VCaP (cell line): ENCODE measurements around the gene GLIS1.

ENCODE experiments used
- H3K27ac ChIP-seq: fragments of 450-650 bp; 2 replicates; pipeline ENCODE4 v1.5.1; 2017
- TF ChIP-seq, protein P1 (sequence below): fragments of 450-650 bp; conservative IDR thresholded peaks from 2 replicates; pipeline ENCODE4 v1.5.1; 2017; ENCODE audit warnings: mild to moderate bottlenecking, moderate library complexity

GLIS1 gene

GRCh38 chr1:53705446-53706096, 33.4 kb downstream of the GLIS1 start:
- H3K27ac ChIP-seq, result peak overlapping the region; percentile 49; the same call in 1 of the 2 replicates
- TF ChIP-seq, protein P1, sequence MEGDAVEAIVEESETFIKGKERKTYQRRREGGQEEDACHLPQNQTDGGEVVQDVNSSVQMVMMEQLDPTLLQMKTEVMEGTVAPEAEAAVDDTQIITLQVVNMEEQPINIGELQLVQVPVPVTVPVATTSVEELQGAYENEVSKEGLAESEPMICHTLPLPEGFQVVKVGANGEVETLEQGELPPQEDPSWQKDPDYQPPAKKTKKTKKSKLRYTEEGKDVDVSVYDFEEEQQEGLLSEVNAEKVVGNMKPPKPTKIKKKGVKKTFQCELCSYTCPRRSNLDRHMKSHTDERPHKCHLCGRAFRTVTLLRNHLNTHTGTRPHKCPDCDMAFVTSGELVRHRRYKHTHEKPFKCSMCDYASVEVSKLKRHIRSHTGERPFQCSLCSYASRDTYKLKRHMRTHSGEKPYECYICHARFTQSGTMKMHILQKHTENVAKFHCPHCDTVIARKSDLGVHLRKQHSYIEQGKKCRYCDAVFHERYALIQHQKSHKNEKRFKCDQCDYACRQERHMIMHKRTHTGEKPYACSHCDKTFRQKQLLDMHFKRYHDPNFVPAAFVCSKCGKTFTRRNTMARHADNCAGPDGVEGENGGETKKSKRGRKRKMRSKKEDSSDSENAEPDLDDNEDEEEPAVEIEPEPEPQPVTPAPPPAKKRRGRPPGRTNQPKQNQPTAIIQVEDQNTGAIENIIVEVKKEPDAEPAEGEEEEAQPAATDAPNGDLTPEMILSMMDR, result no peak

GRCh38 chr1:53704804-53705445, 34.0 kb downstream of the GLIS1 start:
- TF ChIP-seq, protein P1, result no peak
- peak overlapping the region; percentile 49; the same call in 1 of the 2 replicates for H3K27ac ChIP-seq

- H3K27ac ChIP-seq, result no peak overlapping the region
- TF ChIP-seq, protein P1, result no peak
These were observed 34.7 kb downstream of the GLIS1 start for GRCh38 chr1:53704304-53704703.

GRCh38 chr1:53703174-53703573, 35.8 kb downstream of the GLIS1 start:
- no peak overlapping the region for H3K27ac ChIP-seq

GRCh38 chr1:53702341-53702740, 36.6 kb downstream of the GLIS1 start:
- TF ChIP-seq, protein P1, result no peak
- H3K27ac ChIP-seq, result no peak overlapping the region

More at GRCh38 chr1:53703174-53703573, 35.8 kb downstream of the GLIS1 start:
- TF ChIP-seq, protein P1, result no peak

DNA sequence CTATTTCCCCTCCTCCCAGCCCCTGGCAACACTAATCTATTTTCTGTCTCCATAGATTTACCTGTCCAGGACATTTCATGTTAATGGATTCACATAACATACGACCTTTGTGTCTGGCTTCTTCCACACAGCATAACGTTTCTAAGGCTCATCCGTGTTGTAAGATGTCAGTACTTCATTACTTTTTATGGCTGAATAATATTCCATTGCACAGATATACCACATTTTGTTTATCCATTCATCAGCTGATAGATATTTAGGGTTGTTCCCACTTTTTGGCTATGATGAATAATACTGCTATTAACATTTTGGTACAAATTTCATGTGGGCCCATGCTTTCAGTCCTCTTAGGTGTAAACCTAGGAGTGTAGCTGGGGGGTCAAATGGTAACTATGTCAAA, 38.2 kb downstream of the GLIS1 start:
- TF ChIP-seq, protein P1, result no peak
- H3K27ac ChIP-seq, result no peak overlapping the region

GRCh38 chr1:53699981-53700380, 39.0 kb downstream of the GLIS1 start:
- TF ChIP-seq, protein P1, result no peak
- no peak overlapping the region for H3K27ac ChIP-seq
